ENCODE measurements around the gene LIN54. TPM values are rescaled to one million over a fixed set of nuclear protein-coding genes. Genes with fewer than 3 reads are reported as not detected.

LIN54 gene
- total and polyA plus RNA-seq, 2 of the 4 experiments (the other 2 are of a cell fraction): 5.3 to 26.9 TPM

DNA sequence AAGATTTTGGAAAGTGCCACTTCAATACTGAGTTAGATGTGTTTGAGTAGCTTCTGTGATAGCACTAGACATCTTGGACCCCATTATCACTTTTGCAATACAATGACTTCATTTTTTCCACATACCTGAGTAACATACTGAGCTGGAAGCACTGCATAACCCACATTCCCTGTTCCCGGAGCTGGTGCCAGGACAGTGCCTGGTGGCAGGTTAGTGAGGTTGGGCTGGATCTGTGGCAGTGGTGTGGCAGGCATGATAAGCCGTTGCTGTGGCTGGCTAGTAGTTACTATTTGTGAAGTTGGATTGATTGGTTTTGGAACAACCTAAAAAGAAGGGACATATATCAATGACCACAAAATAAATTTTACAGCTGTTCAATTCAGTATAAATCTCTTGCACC, 71.2 kb downstream of the LIN54 start:
- Histone ChIP-seq H3K27me3 (ENCODE audit: control insufficient read depth, insufficient read depth, low read length) (no peaks in the 10 kb centered on the region), H2AK5ac (ENCODE audit: low read depth, low read length) (no peak overlapping the region), H3K9ac (ENCODE audit: low read depth, low read length) (no peak overlapping the region), H3K27ac (ENCODE audit: insufficient read depth, low read length) (no peak overlapping the region), H2AK9ac (replicated peaks; ENCODE audit: low read depth, low read length, poor library complexity) (no peak overlapping the region), H2AFZ (replicated peaks; ENCODE audit: low read length, poor library complexity) (no peak overlapping the region), H2BK5ac (ENCODE audit: low read depth, low read length, poor library complexity, severe bottlenecking) (no peak overlapping the region), H3K23ac (ENCODE audit: low read depth, low read length) (0 out of 2 replicates have a peak overlapping the region, but pooled peaks have one; percentile 12), H3K4me1 (ENCODE audit: control insufficient read depth, insufficient read depth, low read length) (no peaks in the 10 kb centered on the region), H2BK120ac (ENCODE audit: low read depth, low read length) (no peak overlapping the region), H4K8ac (ENCODE audit: low read depth in 2 of 2, low read length in 2 of 2) (no peak overlapping the region), H3K4ac (ENCODE audit: low read depth, low read length) (no peak overlapping the region), H3K9me1 (ENCODE audit: insufficient read depth, low read length) (no peaks in the 10 kb centered on the region), H2BK15ac (ENCODE audit: low read depth, low read length) (no peak overlapping the region), H3K14ac (replicated peaks; ENCODE audit: low read depth, low read length) (no peak overlapping the region), H4K91ac (ENCODE audit: insufficient read depth, low read depth, low read length) (no peak overlapping the region), H3K79me1 (ENCODE audit: low read depth in 1 of 2, low read length in 2 of 2) (peaks cover 0 to 9% of the 10 kb centered on the region in 2 experiments; a peak in 3 of 4 replicates), H3K56ac (ENCODE audit: extremely low read depth, insufficient read depth, low read length) (no peak overlapping the region), H3K4me3 (ENCODE audit: insufficient read depth, low read depth, low read length) (no peak overlapping the region), H4K5ac (ENCODE audit: low read depth, low read length) (no peak overlapping the region), H3K9me3 (ENCODE audit: control insufficient read depth, insufficient read depth, low read length) (no peaks in the 10 kb centered on the region), H3K18ac (ENCODE audit: low read depth, low read length) (no peak overlapping the region), H3K36me3 (ENCODE audit: control insufficient read depth, insufficient read depth, low read length) (peaks cover 15% of the 10 kb centered on the region), H3K4me2 (ENCODE audit: low read depth, low read length) (no peak overlapping the region), H2BK20ac (ENCODE audit: low read depth, low read length) (no peak overlapping the region), H4K20me1 (ENCODE audit: insufficient read depth, low read length) (no peaks in the 10 kb centered on the region)
- ATAC-seq (ENCODE audit: low read depth): no peak
- DNase-seq: no peak
- WGBS, 2 experiments (ENCODE audit: extremely low coverage in 2 of 2, insufficient read length in 1 of 2): no CpG with 5 or more reads among the region's 2 CpGs
- intact Hi-C loops (cut with micrococcal nuclease) (no loop called here), dilution Hi-C loops (cut with HindIII; ENCODE audit: low sequenced_read_pairs, unreplicated experiment) (no loop called here), in situ Hi-C loops (cut with MboI; ENCODE audit: low sequenced_read_pairs) (no loop called here)
- ChIA-PET POLR2A (ENCODE audit: unreplicated experiment) (no interaction called here), CTCF (interaction anchor here (1.1 kb wide), 1 partner anchor 10 kb away, joined by 4 read pairs; no protein-coding TSS in a partner anchor)
- no peak for TF ChIP-seq USF2 (IDR thresholded peaks at IDR 0.05; ENCODE audit: low read depth, low read length)
- no peak for TF ChIP-seq RFX5 (IDR thresholded peaks at IDR 0.05; ENCODE audit: low read depth, low read length)
- TF ChIP-seq MXI1 (IDR thresholded peaks at IDR 0.05; ENCODE audit: borderline replicate concordance, low read depth, low read length): no peak
- no peak for TF ChIP-seq RCOR1 (IDR thresholded peaks at IDR 0.05; ENCODE audit: insufficient replicate concordance, low read length)
- no peak for TF ChIP-seq FOS (IDR thresholded peaks at IDR 0.05; ENCODE audit: low read depth, low read length)
- TF ChIP-seq MAFK (IDR thresholded peaks at IDR 0.05; ENCODE audit: low read depth, low read length): no peak
- TF ChIP-seq ELK1 (IDR thresholded peaks at IDR 0.05; ENCODE audit: borderline replicate concordance, low read depth, low read length): no peak
- no peak for TF ChIP-seq MAZ (IDR thresholded peaks at IDR 0.05; ENCODE audit: borderline replicate concordance, low read depth, low read length)
- TF ChIP-seq POLR2A (IDR thresholded peaks at IDR 0.05; ENCODE audit: low read depth, low read length): no peak
- no peak for TF ChIP-seq SMC3 (IDR thresholded peaks at IDR 0.05; ENCODE audit: low read depth, low read length)
- TF ChIP-seq NFE2L2 (IDR thresholded peaks at IDR 0.05; ENCODE audit: low read depth, low read length): no peak
- no peak for TF ChIP-seq RAD21 (IDR thresholded peaks at IDR 0.05; ENCODE audit: low read length)
- no peak for TF ChIP-seq CHD1 (IDR thresholded peaks at IDR 0.05; ENCODE audit: low read depth, low read length)
- TF ChIP-seq CEBPB (IDR thresholded peaks at IDR 0.05; ENCODE audit: low read depth, low read length): no peak
- no TSS peak for BruUV-seq (replicated peaks)

Data from IMR-90 (cell line).